GM23338 (cell line): ENCODE data around the gene ABHD5. TPM values are rescaled to one million over a fixed set of nuclear protein-coding genes. Genes with fewer than 3 reads are reported as not detected.

Experiments used
- ATAC-seq: fragments of 200-7000 bp; cut with Tn5 transposase; 3 replicates; pipeline ENCODE4 v1.9.1; 2020
- DNase-seq: peaks from one replicate; pipeline ENCODE4 v3.0.0-alpha.2; 2015; ENCODE audit warnings: low spot score
- H2AFZ ChIP-seq: fragments of 200-600 bp; sonication (generic); 2 replicates; pipeline ENCODE4 v1.8.0; 2016; ENCODE audit warnings: antibody characterized with exemption, mild to moderate bottlenecking, moderate library complexity
- H3F3A ChIP-seq: fragments of 200-600 bp; sonication (generic); replicated peaks from 2 replicates; pipeline ENCODE4 v1.8.0; 2017; ENCODE audit warnings: antibody characterized with exemption, mixed run types, low read depth
- H3K27ac ChIP-seq: fragments of 200-600 bp; sonication (generic); 2 replicates; pipeline ENCODE4 v1.6.1; 2016; ENCODE audit warnings: low read depth
- H3K27me3 ChIP-seq: fragments of 200-600 bp; sonication (generic); 2 replicates; pipeline ENCODE4 v1.8.0; 2016; ENCODE audit warnings: mild to moderate bottlenecking, mixed run types, moderate library complexity; ENCODE audit not compliant: insufficient read depth
- H3K36me3 ChIP-seq: fragments of 200-600 bp; sonication (generic); 2 replicates; pipeline ENCODE4 v1.8.0; 2016; ENCODE audit warnings: mild to moderate bottlenecking; ENCODE audit not compliant: insufficient read depth
- H3K4me1 ChIP-seq: fragments of 200-600 bp; sonication (generic); 2 replicates; pipeline ENCODE4 v1.8.0; 2016; ENCODE audit warnings: mild to moderate bottlenecking, moderate library complexity; ENCODE audit not compliant: insufficient read depth
- H3K4me2 ChIP-seq: fragments of 200-600 bp; sonication (generic); 2 replicates; pipeline ENCODE4 v1.7.1; 2017; ENCODE audit warnings: mixed run types
- H3K4me3 ChIP-seq: fragments of 200-600 bp; sonication (generic); 2 replicates; pipeline ENCODE4 v1.6.1; 2016; ENCODE audit warnings: mixed run types
- H3K79me2 ChIP-seq: fragments of 200-600 bp; sonication (generic); replicated peaks from 2 replicates; pipeline ENCODE4 v1.8.0; 2017; ENCODE audit warnings: mild to moderate bottlenecking; ENCODE audit not compliant: insufficient read depth
- H3K9me2 ChIP-seq: fragments of 200-600 bp; sonication (generic); 2 replicates; pipeline ENCODE4 v1.8.0; 2017; ENCODE audit not compliant: insufficient read depth
- H4K20me1 ChIP-seq: fragments of 200-600 bp; sonication (generic); replicated peaks from 2 replicates; pipeline ENCODE4 v1.8.0; 2017; ENCODE audit warnings: mild to moderate bottlenecking; ENCODE audit not compliant: insufficient read depth
- H3K27ac Mint-ChIP-seq: 2 replicates; pipeline ENCODE4 v1.8.0; 2020; ENCODE audit warnings: inconsistent platforms, mild to moderate bottlenecking, moderate library complexity, mixed read lengths
- H3K27me3 Mint-ChIP-seq: 3 replicates; pipeline ENCODE4 v1.8.0; 2022; ENCODE audit warnings: low read depth, mild to moderate bottlenecking, moderate library complexity, mixed read lengths, inconsistent platforms; ENCODE audit not compliant: insufficient read depth, poor library complexity
- H3K36me3 Mint-ChIP-seq: 3 replicates; pipeline ENCODE4 v1.8.0; 2021; ENCODE audit warnings: low read depth, mild to moderate bottlenecking, inconsistent platforms, moderate library complexity, mixed read lengths
- H3K4me1 Mint-ChIP-seq: 3 replicates; pipeline ENCODE4 v1.8.0; 2020; ENCODE audit warnings: mild to moderate bottlenecking, inconsistent platforms, mixed read lengths
- H3K4me3 Mint-ChIP-seq: 3 replicates; pipeline ENCODE4 v1.8.0; 2021; ENCODE audit warnings: moderate library complexity, mild to moderate bottlenecking, inconsistent platforms, mixed read lengths
- H3K9me3 Mint-ChIP-seq: 3 replicates; pipeline ENCODE4 v1.8.0; 2020; ENCODE audit warnings: moderate library complexity, mild to moderate bottlenecking, inconsistent platforms, mixed read lengths
- CREB1 ChIP-seq: fragments of 250-450 bp; sonication (Bioruptor Pico); IDR thresholded peaks from 2 replicates; pipeline ENCODE4 v1.5.0; 2020; ENCODE audit warnings: low read depth, mild to moderate bottlenecking, moderate library complexity
- CTCF ChIP-seq, 2 experiments: fragments of 200-600 bp in 1 of 2; sonication (generic) in 1 of 2; conservative IDR thresholded peaks; 2 replicates each; pipeline versions ENCODE4 v1.5.1 to v1.6.1; 2016 to 2017; ENCODE audit warnings: antibody characterized with exemption in 2 of 2, low read depth in 2 of 2, mild to moderate bottlenecking in 2 of 2, moderate library complexity in 1 of 2
- ETS1 ChIP-seq: IDR thresholded peaks from 2 replicates; pipeline ENCODE4 v1.6.1; 2016; ENCODE audit warnings: antibody characterized with exemption
- EZH2 ChIP-seq: fragments of 200-600 bp; sonication (generic); IDR thresholded peaks from one replicate; pipeline ENCODE4 v1.8.0; 2017; ENCODE audit warnings: antibody characterized with exemption, mild to moderate bottlenecking, low read depth; ENCODE audit not compliant: unreplicated experiment
- EZH2phosphoT487 ChIP-seq: fragments of 200-600 bp; sonication (generic); IDR thresholded peaks from one replicate; pipeline ENCODE4 v1.8.1; 2018; ENCODE audit warnings: antibody characterized with exemption; ENCODE audit not compliant: unreplicated experiment
- NANOG ChIP-seq: IDR thresholded peaks from 2 replicates; pipeline ENCODE4 v1.6.1; 2016; ENCODE audit warnings: antibody characterized with exemption, borderline replicate concordance
- REST ChIP-seq: IDR thresholded peaks from one replicate; pipeline ENCODE4 v1.6.1; 2018; ENCODE audit warnings: antibody characterized with exemption; ENCODE audit not compliant: unreplicated experiment
- ZNF114 ChIP-seq: fragments of 250-450 bp; sonication (Bioruptor Pico); IDR thresholded peaks from 2 replicates; pipeline ENCODE4 v1.5.0; 2020; ENCODE audit warnings: mild to moderate bottlenecking, moderate library complexity
- ZNF462 ChIP-seq: fragments of 250-450 bp; sonication (Bioruptor Pico); IDR thresholded peaks from 2 replicates; pipeline ENCODE4 v1.5.0; 2020; ENCODE audit warnings: mild to moderate bottlenecking, moderate library complexity
- polyA plus RNA-seq: library from polyadenylated mRNA; unstranded; fragments of >200 nt; fragmentation: Nextera tagmentation; extraction: Ambion mirVana; gene quantifications from 2 replicates; pipeline ENCODE4 v1.2.1, GENCODE V29; 2016
- total RNA-seq: library from RNA; depleted of rRNA; stranded (reverse); fragments of >200 nt; shearing (Covaris generic); gene quantifications from 2 replicates; pipeline ENCODE4 v1.2.3, GENCODE V29; 2014

Gene ABHD5
- total and polyA plus RNA-seq, 2 experiments from 2014 or later, result 12.1 to 12.3 TPM

- Histone ChIP-seq H3K79me2 (peaks cover 24% of the 10 kb centered on the region), H3K27me3 (no peaks in the 10 kb centered on the region), H3K4me3 (peak overlapping the region; percentile 66), H4K20me1 (no peaks in the 10 kb centered on the region), H3K4me2 (peak overlapping the region; percentile 86), H3K4me1 (peaks cover 32% of the 10 kb centered on the region), H2AFZ (no peak overlapping the region), H3K27ac (no peak overlapping the region), H3K36me3 (no peaks in the 10 kb centered on the region), H3F3A (0 out of 2 replicates have a peak, but pooled peaks cover 9% of the 10 kb centered on the region), H3K9me2 (0 out of 2 replicates have a peak, but pooled peaks cover 5% of the 10 kb centered on the region)
- Mint-ChIP-seq H3K27ac (no peak overlapping the region), H3K9me3 (no peaks in the 10 kb centered on the region), H3K36me3 (peaks cover 10% of the 10 kb centered on the region; the same call in 1 of the 3 replicates), H3K4me1 (peaks cover 29% of the 10 kb centered on the region), H3K27me3 (peaks cover 4% of the 10 kb centered on the region), H3K4me3 (peak overlapping the region; percentile 88)
- ATAC-seq (no peak), DNase-seq (no peak)
- no peak for TF ChIP-seq CREB1 (CRISPR knock-in tag)
- no peak for TF ChIP-seq NANOG
- TF ChIP-seq REST, result no peak
- TF ChIP-seq EZH2phosphoT487, result no peak
- TF ChIP-seq ZNF462 (CRISPR knock-in tag), result no peak
- TF ChIP-seq ZNF114, result no peak
- no peak for TF ChIP-seq ETS1
- TF ChIP-seq CTCF (conservative IDR thresholded peaks at IDR 0.05; ENCODE audit: low read depth in 2 of 2), result no peak
- no peak for TF ChIP-seq EZH2
These were observed 1.6 kb upstream of the ABHD5 start for GRCh38 chr3:43689166-43689565.
